GM08714 (cell line): ENCODE results near the gene SRA1.

Source experiments
- H3K4me3 ChIP-seq: fragments of 200-500 bp; sonication (Bioruptor generic); 2 replicates; pipeline ENCODE4 v1.5.1; 2014; ENCODE audit warnings: mild to moderate bottlenecking, low read length, inconsistent platforms
- ZNF274 ChIP-seq: IDR thresholded peaks from 2 replicates; pipeline ENCODE4 v1.6.1; 2012; ENCODE audit warnings: mild to moderate bottlenecking, low read depth, low read length

Gene SRA1

GRCh38 chr5:140564196-140565023, 7.1 kb upstream of the SRA1 start, which contains the start of the genes APBB3 and SLC35A4:
TSS of gene APBB3 (minus strand) at chr5:140564598. CDS start at chr5:140564245, 353 bp downstream.
TSS of gene SLC35A4 (plus strand) at chr5:140564828. CDS start at chr5:140567170, 2,342 bp downstream.
- peak within 1 kb of the TSS; percentile 91 for H3K4me3 ChIP-seq
- TF ChIP-seq ZNF274 = no peak

- peak overlapping the region; percentile 91; the same call in 1 of the 2 replicates for H3K4me3 ChIP-seq
- no peak for TF ChIP-seq ZNF274
Observed at GRCh38 chr5:140563596-140563995, 6.3 kb upstream of the SRA1 start.

GRCh38 chr5:140561753-140562523, 4.7 kb upstream of the SRA1 start:
- H3K4me3 ChIP-seq = no peak overlapping the region
- TF ChIP-seq ZNF274 = no peak

- H3K4me3 ChIP-seq = no peak overlapping the region
- TF ChIP-seq ZNF274 = no peak
Observed at GRCh38 chr5:140560227-140560626, 3.0 kb upstream of the SRA1 start.

- no peak for TF ChIP-seq ZNF274
- no peak overlapping the region for H3K4me3 ChIP-seq
Observed at GRCh38 chr5:140558542-140558941, 1.3 kb upstream of the SRA1 start.

GRCh38 chr5:140557965-140558364, 692 bp upstream of the SRA1 start:
- TF ChIP-seq ZNF274 = no peak
- peak overlapping the region; percentile 99; the same call in 1 of the 2 replicates for H3K4me3 ChIP-seq

- TF ChIP-seq ZNF274 = no peak
- H3K4me3 ChIP-seq = peak overlapping the region; percentile 99
Observed at GRCh38 chr5:140556438-140556837, 835 bp downstream of the SRA1 start.

GRCh38 chr5:140555747-140556312, 1.4 kb downstream of the SRA1 start:
- no peak for TF ChIP-seq ZNF274
- peak overlapping the region; percentile 99 for H3K4me3 ChIP-seq

- H3K4me3 ChIP-seq = no peak overlapping the region
- no peak for TF ChIP-seq ZNF274
Observed at GRCh38 chr5:140554454-140554853, 2.8 kb downstream of the SRA1 start.

GRCh38 chr5:140553657-140554056, 3.6 kb downstream of the SRA1 start:
- H3K4me3 ChIP-seq = no peak overlapping the region
- TF ChIP-seq ZNF274 = no peak

- TF ChIP-seq ZNF274 = no peak
- no peak overlapping the region for H3K4me3 ChIP-seq
Observed at GRCh38 chr5:140551872-140552271, 5.4 kb downstream of the SRA1 start.

GRCh38 chr5:140550147-140551079, 6.9 kb downstream of the SRA1 start:
- no peak overlapping the region for H3K4me3 ChIP-seq
- TF ChIP-seq ZNF274 = no peak
